Mucosa of stomach (tissue), 1 donor: Measurements from ENCODE around the gene BRPF3.

Source experiments
- H3K27me3 ChIP-seq: one replicate; pipeline ENCODE4 v1.7.0; 2013; ENCODE audit warnings: mild to moderate bottlenecking, low read length; ENCODE audit not compliant: control insufficient read depth, insufficient read depth
- H3K36me3 ChIP-seq: one replicate; pipeline ENCODE4 v1.7.0; 2013; ENCODE audit warnings: low read length; ENCODE audit not compliant: control insufficient read depth, insufficient read depth
- H3K4me1 ChIP-seq: one replicate; pipeline ENCODE4 v1.7.0; 2013; ENCODE audit warnings: mild to moderate bottlenecking, low read length; ENCODE audit not compliant: control insufficient read depth, insufficient read depth
- H3K4me3 ChIP-seq: one replicate; pipeline ENCODE4 v1.7.0; 2013; ENCODE audit warnings: low read length
- H3K9ac ChIP-seq: one replicate; pipeline ENCODE4 v1.7.0; 2013; ENCODE audit warnings: mild to moderate bottlenecking, low read length, moderate library complexity
- H3K9me3 ChIP-seq: one replicate; pipeline ENCODE4 v1.7.0; 2013; ENCODE audit warnings: mild to moderate bottlenecking, low read length, moderate library complexity; ENCODE audit not compliant: control insufficient read depth
- donor health status: Pancreatic carcinoma.

Gene BRPF3

DNA sequence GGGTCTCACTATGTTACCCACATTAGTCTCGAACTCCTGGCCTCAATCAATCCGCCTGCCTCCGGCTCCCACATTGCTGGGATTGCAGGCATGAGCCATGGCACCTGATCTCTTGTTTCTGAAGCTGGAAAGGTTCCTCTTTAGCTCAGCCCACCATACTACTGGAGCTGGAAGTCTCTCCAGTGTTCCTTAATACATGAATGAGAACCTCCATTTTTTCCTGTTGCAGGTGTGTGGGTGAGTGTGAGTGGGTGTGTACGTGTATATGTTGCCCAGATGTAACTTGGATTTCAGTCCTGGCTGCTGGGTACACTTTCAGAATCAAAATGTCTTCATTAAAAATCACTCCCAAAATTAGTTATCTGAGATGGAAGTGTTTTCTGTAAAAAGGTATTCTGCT is 84.4 kb downstream of the BRPF3 start:
- Histone ChIP-seq H3K9ac (no peak overlapping the region), H3K36me3 (no peaks in the 10 kb centered on the region), H3K4me3 (no peak overlapping the region), H3K4me1 (no peaks in the 10 kb centered on the region), H3K9me3 (no peaks in the 10 kb centered on the region), H3K27me3 (peaks cover 18% of the 10 kb centered on the region)
